Transverse colon (tissue), 4 donors: Measurements from ENCODE around the gene NFATC4. TPM values are rescaled to one million over a fixed set of nuclear protein-coding genes. Genes with fewer than 3 reads are reported as not detected.
A peak's percentile ranks its signal among the peaks of the same experiment; 100 is the strongest.

ENCODE experiments used
- DNase-seq: peaks from one replicate; pipeline ENCODE4 v3.0.0-alpha.2; 2019
- H3K27ac ChIP-seq, 4 donors: fragments of 200-600 bp; sonication (generic); 2 replicates each; pipeline ENCODE4 v1.5.1; 2016 to 2018; ENCODE audit warnings: inconsistent platforms in 4 of 4
- H3K27me3 ChIP-seq: fragments of 200-600 bp; sonication (generic); 2 replicates; pipeline ENCODE4 v1.5.1; 2017; ENCODE audit warnings: inconsistent platforms
- H3K36me3 ChIP-seq, 4 donors: fragments of 200-600 bp; sonication (generic); 2 replicates each; pipeline ENCODE4 v1.5.1; 2017 to 2019; ENCODE audit warnings: inconsistent platforms in 4 of 4
- H3K4me1 ChIP-seq, 4 donors: fragments of 200-600 bp; sonication (generic); 2 replicates each; pipeline ENCODE4 v1.5.1; 2017 to 2020; ENCODE audit warnings: inconsistent platforms in 4 of 4
- H3K4me3 ChIP-seq, 4 donors: fragments of 200-600 bp; sonication (generic); 1 replicate in 1 of 4; 2 replicates in 3 of 4; pipeline versions ENCODE4 v1.5.1 to v1.6.1; 2017 to 2019; ENCODE audit warnings: inconsistent platforms in 4 of 4
- H3K9me3 ChIP-seq, 2 donors: fragments of 200-600 bp; sonication (generic); 2 replicates each; pipeline ENCODE4 v1.5.1; 2017 to 2019; ENCODE audit warnings: inconsistent platforms in 2 of 2
- CTCF ChIP-seq, 5 experiments: fragments of 200-600 bp in 3 of 5; fragments of 450-650 bp in 2 of 5; sonication (generic) in 3 of 5; IDR thresholded peaks; 1 replicate in 2 of 5; 2 replicates in 3 of 5; pipeline ENCODE4 v1.5.1; 2016 to 2017; ENCODE audit warnings: antibody characterized with exemption in 5 of 5, inconsistent platforms in 3 of 5, mild to moderate bottlenecking in 2 of 5, moderate library complexity in 1 of 5
- EP300 ChIP-seq: sonication (generic); formaldehyde crosslinking; IDR thresholded peaks from one replicate; pipeline ENCODE4 v1.6.1; 2017; ENCODE audit warnings: antibody characterized with exemption, low read depth
- POLR2A ChIP-seq: fragments of 450-650 bp; IDR thresholded peaks from one replicate; pipeline ENCODE4 v1.6.1; 2016; ENCODE audit warnings: antibody characterized with exemption, mild to moderate bottlenecking, moderate library complexity
- POLR2AphosphoS5 ChIP-seq, 3 donors: sonication (generic); formaldehyde crosslinking; IDR thresholded peaks; one replicate each; pipeline ENCODE4 v1.6.1; 2016; ENCODE audit warnings: antibody characterized with exemption in 3 of 3
- WGBS, 2 donors: methylation state at CpG; one replicate each; pipeline ENCODE4 v1.1.5; 2018; ENCODE audit warnings: low coverage in 1 of 2; 5-methylcytosine and 5-hydroxymethylcytosine counted together
- in situ Hi-C, 4 donors: fragments of 200-750 bp; cut with MboI; loops; one replicate each; pipeline versions ENCODE4 v1.15.0 to v1.15.1; 2017; ENCODE audit warnings: low sequenced_read_pairs in 3 of 4, low pct_ligation_motif_present in 1 of 4, low pct_unique_long_range_greater_than_20kb in 1 of 4
- intact Hi-C: fragments of 100-400 bp; cut with DNase I; formaldehyde crosslinking; loops from one replicate; pipeline ENCODE4 v1.15.1; 2023; ENCODE audit warnings: low total_unique reads
- total RNA-seq, 4 donors: library from RNA; depleted of rRNA; stranded (reverse); fragments of >200 nt; gene quantifications; one replicate each; pipeline ENCODE4 v1.1.0, GENCODE V29; 2016

Gene NFATC4
- total RNA-seq = 10 to 100 TPM; 13.4 to 58.0 (median 20.9) TPM

GRCh38 chr14:24367514-24368211 is at the start of gene NFATC4:
TSS of gene NFATC4 (plus strand) at chr14:24368184. CDS start at chr14:24368341, 157 bp downstream.
- in situ Hi-C loops = loop anchor here in 2 of 4 donors (10.0 kb wide), 1 partner anchor 67 kb away; no protein-coding TSS in a partner anchor
- H3K27ac ChIP-seq = peak within 1 kb of the TSS; percentile 89 to 93 (median 90)
- H3K4me3 ChIP-seq = peak within 1 kb of the TSS; percentile 55 to 74 (median 64)
- WGBS, 2 donors = 0 to 6% methylated on average over 5 to 21 of the region's 21 CpGs
- H3K27me3 ChIP-seq = peaks cover 16% of the 10 kb centered on the region
- TF ChIP-seq EP300 (peak; percentile 4), POLR2A (no peak), CTCF (IDR thresholded peaks at IDR 0.05) (no peak)
- peak; percentile 84 for DNase-seq
- H3K36me3 ChIP-seq = no peaks in the 10 kb centered on the region
- intact Hi-C loops = loop anchor here (2.0 kb wide), 1 partner anchor 63 kb away; no protein-coding TSS in a partner anchor
- H3K9me3 ChIP-seq = no peaks in the 10 kb centered on the region
- peaks cover 6 to 41% (median 28%) of the 10 kb centered on the region in 4 donors for H3K4me1 ChIP-seq

- Histone ChIP-seq H3K9me3 (no peaks in the 10 kb centered on the region), H3K27me3 (peaks cover 17% of the 10 kb centered on the region), H3K4me1 (peaks cover 0 to 3% (median 1%) of the 10 kb centered on the region in 4 donors), H3K36me3 (no peaks in the 10 kb centered on the region), H3K4me3 (no peak overlapping the region), H3K27ac (no peak overlapping the region)
- 79 to 88% methylated on average over 11 to 14 of the region's 14 CpGs for WGBS, 2 donors
- DNase-seq = no peak
- in situ Hi-C loops (no loop called here), intact Hi-C loops (no loop called here)
- no peak for TF ChIP-seq POLR2A
- no peak for TF ChIP-seq EP300
These were observed 46.6 kb upstream of the NFATC4 start for GRCh38 chr14:24321212-24321975.

GRCh38 chr14:24322672-24323071 is 45.3 kb upstream of the NFATC4 start:
- Histone ChIP-seq H3K9me3 (no peaks in the 10 kb centered on the region), H3K4me1 (peaks cover 0 to 6% (median 0%) of the 10 kb centered on the region in 4 donors), H3K36me3 (no peaks in the 10 kb centered on the region), H3K27ac (no peak overlapping the region), H3K4me3 (no peak overlapping the region), H3K27me3 (peaks cover 10% of the 10 kb centered on the region)
- 68% methylated on average over 10 of the region's 10 CpGs; no CpG with 5 or more reads in 1 of the 2 donors for WGBS, 2 donors
- TF ChIP-seq POLR2AphosphoS5 (IDR thresholded peaks at IDR 0.05) (no peak), POLR2A (no peak), EP300 (no peak), CTCF (IDR thresholded peaks at IDR 0.05) (no peak)
- no peak for DNase-seq
- in situ Hi-C loops = no loop called here
- intact Hi-C loops = no loop called here

- no peak for TF ChIP-seq POLR2AphosphoS5 (IDR thresholded peaks at IDR 0.05)
- TF ChIP-seq POLR2A = no peak
- no peak for TF ChIP-seq EP300
- TF ChIP-seq CTCF (IDR thresholded peaks at IDR 0.05) = no peak
- intact Hi-C loops (no loop called here), in situ Hi-C loops (no loop called here)
- H3K36me3 ChIP-seq = no peaks in the 10 kb centered on the region
- no peak overlapping the region for H3K4me3 ChIP-seq
- peaks cover 8% of the 10 kb centered on the region for H3K27me3 ChIP-seq
- no peak overlapping the region for H3K27ac ChIP-seq
- H3K4me1 ChIP-seq = peaks cover 0 to 6% (median 0%) of the 10 kb centered on the region in 4 donors
- H3K9me3 ChIP-seq = no peaks in the 10 kb centered on the region
- no peak for DNase-seq
- WGBS, 2 donors = 63% methylated on average over 3 of the region's 3 CpGs; no CpG with 5 or more reads in 1 of the 2 donors
These were observed 44.6 kb upstream of the NFATC4 start for GRCh38 chr14:24323341-24323740.
